Mesendoderm (in vitro differentiated cells): ENCODE measurements around the gene DNAJB8.
A peak's percentile ranks its signal among the peaks of the same experiment; 100 is the strongest.

Experiments used
- DNase-seq: peaks from one replicate; pipeline ENCODE4 v3.0.0; 2013
- H2AK5ac ChIP-seq: 2 replicates; pipeline ENCODE4 v1.6.1; 2013; ENCODE audit warnings: low read length, inconsistent platforms
- H2BK120ac ChIP-seq: 2 replicates; pipeline ENCODE4 v1.6.1; 2013; ENCODE audit warnings: low read depth, mild to moderate bottlenecking, low read length, moderate library complexity, mixed read lengths
- H2BK15ac ChIP-seq: replicated peaks from 2 replicates; pipeline ENCODE4 v1.6.1; 2013; ENCODE audit warnings: low read depth, mild to moderate bottlenecking, moderate library complexity
- H2BK5ac ChIP-seq: 2 replicates; pipeline ENCODE4 v1.6.1; 2013; ENCODE audit warnings: low read length, inconsistent platforms
- H3K18ac ChIP-seq: 2 replicates; pipeline ENCODE4 v1.6.1; 2013; ENCODE audit warnings: mild to moderate bottlenecking, low read length, mixed read lengths
- H3K23ac ChIP-seq: one replicate; pipeline ENCODE4 v1.6.1; 2013; ENCODE audit warnings: low read length
- H3K27ac ChIP-seq: 2 replicates; pipeline ENCODE4 v1.5.1; 2013; ENCODE audit warnings: low read depth, mild to moderate bottlenecking, inconsistent platforms, low read length, moderate library complexity
- H3K27me3 ChIP-seq: 2 replicates; pipeline ENCODE4 v1.6.1; 2013; ENCODE audit warnings: low read length, control low read depth, mild to moderate bottlenecking, inconsistent platforms; ENCODE audit not compliant: insufficient read depth, poor library complexity
- H3K36me3 ChIP-seq: 2 replicates; pipeline ENCODE4 v1.6.1; 2013; ENCODE audit warnings: low read length, inconsistent platforms; ENCODE audit not compliant: control insufficient read depth, insufficient read depth
- H3K4ac ChIP-seq: one replicate; pipeline ENCODE4 v1.6.1; 2013; ENCODE audit warnings: low read depth, mild to moderate bottlenecking, low read length, moderate library complexity
- H3K4me1 ChIP-seq: 2 replicates; pipeline ENCODE4 v1.6.1; 2013; ENCODE audit warnings: low read depth, low read length, inconsistent platforms; ENCODE audit not compliant: control insufficient read depth
- H3K4me2 ChIP-seq: 2 replicates; pipeline ENCODE4 v1.6.1; 2013; ENCODE audit warnings: low read length
- H3K4me3 ChIP-seq: 2 replicates; pipeline ENCODE4 v1.5.1; 2013; ENCODE audit warnings: mild to moderate bottlenecking, low read length
- H3K56ac ChIP-seq: one replicate; pipeline ENCODE4 v1.6.1; 2013; ENCODE audit warnings: low read length
- H3K79me1 ChIP-seq: 2 replicates; pipeline ENCODE4 v1.6.1; 2013; ENCODE audit warnings: low read length, inconsistent platforms
- H3K79me2 ChIP-seq: 2 replicates; pipeline ENCODE4 v1.6.1; 2013; ENCODE audit warnings: mild to moderate bottlenecking, low read length; ENCODE audit not compliant: control insufficient read depth, insufficient read depth
- H3K9ac ChIP-seq: 2 replicates; pipeline ENCODE4 v1.6.1; 2013; ENCODE audit warnings: low read length, inconsistent platforms
- H4K5ac ChIP-seq: one replicate; pipeline ENCODE4 v1.6.1; 2013; ENCODE audit warnings: low read length
- H4K8ac ChIP-seq: one replicate; pipeline ENCODE4 v1.6.1; 2013; ENCODE audit warnings: low read depth, mild to moderate bottlenecking, control low read depth, low read length, moderate library complexity
- WGBS: extraction: QIAGEN DNeasy Blood & Tissue Kit; methylation state at CpG from one replicate; pipeline ENCODE4 v1.1.7; 2013; ENCODE audit warnings: low lambda C conversion rate, missing lambda C conversion rate; ENCODE audit not compliant: insufficient coverage; ENCODE audit errors: extremely low coverage; 5-methylcytosine and 5-hydroxymethylcytosine counted together

DNAJB8 gene

GRCh38 chr3:128504963-128505730 is 38.5 kb upstream of the DNAJB8 start:
- H2BK120ac ChIP-seq, result no peak overlapping the region
- H3K79me2 ChIP-seq, result no peaks in the 10 kb centered on the region
- no CpG with 5 or more reads among the region's 12 CpGs for WGBS
- H2BK5ac ChIP-seq, result no peak overlapping the region
- H3K18ac ChIP-seq, result no peak overlapping the region
- no peak overlapping the region for H2AK5ac ChIP-seq
- no peaks in the 10 kb centered on the region for H3K4me1 ChIP-seq
- no peaks in the 10 kb centered on the region for H3K36me3 ChIP-seq
- no peak overlapping the region for H3K4ac ChIP-seq
- H4K8ac ChIP-seq, result no peak overlapping the region
- H3K27me3 ChIP-seq, result no peaks in the 10 kb centered on the region
- H3K4me3 ChIP-seq, result no peak overlapping the region
- no peaks in the 10 kb centered on the region for H3K79me1 ChIP-seq
- H3K56ac ChIP-seq, result no peak overlapping the region
- no peak overlapping the region for H3K4me2 ChIP-seq
- H2BK15ac ChIP-seq, result no peak overlapping the region
- no peak overlapping the region for H4K5ac ChIP-seq
- H3K27ac ChIP-seq, result no peak overlapping the region
- H3K9ac ChIP-seq, result no peak overlapping the region
- peak; percentile 72 for DNase-seq
- no peak overlapping the region for H3K23ac ChIP-seq

GRCh38 chr3:128504533-128504915 is 37.8 kb upstream of the DNAJB8 start:
- H2BK15ac ChIP-seq, result no peak overlapping the region
- no peak overlapping the region for H3K27ac ChIP-seq
- no peaks in the 10 kb centered on the region for H3K27me3 ChIP-seq
- no peak overlapping the region for H2AK5ac ChIP-seq
- H3K23ac ChIP-seq, result no peak overlapping the region
- H3K4ac ChIP-seq, result no peak overlapping the region
- no peak overlapping the region for H3K4me3 ChIP-seq
- no peaks in the 10 kb centered on the region for H3K79me1 ChIP-seq
- H3K36me3 ChIP-seq, result no peaks in the 10 kb centered on the region
- no peak overlapping the region for H2BK120ac ChIP-seq
- no peak overlapping the region for H4K5ac ChIP-seq
- no peak overlapping the region for H3K56ac ChIP-seq
- no peak overlapping the region for H3K9ac ChIP-seq
- H3K79me2 ChIP-seq, result no peaks in the 10 kb centered on the region
- H3K4me2 ChIP-seq, result no peak overlapping the region
- no CpG with 5 or more reads among the region's 8 CpGs for WGBS
- no peak for DNase-seq
- H3K4me1 ChIP-seq, result no peaks in the 10 kb centered on the region
- no peak overlapping the region for H2BK5ac ChIP-seq
- H4K8ac ChIP-seq, result no peak overlapping the region
- no peak overlapping the region for H3K18ac ChIP-seq

- Histone ChIP-seq H2BK120ac (no peak overlapping the region), H3K18ac (no peak overlapping the region), H3K4me3 (no peak overlapping the region), H3K23ac (no peak overlapping the region), H3K79me1 (no peaks in the 10 kb centered on the region), H2BK5ac (no peak overlapping the region), H3K27me3 (no peaks in the 10 kb centered on the region), H3K36me3 (no peaks in the 10 kb centered on the region), H3K79me2 (no peaks in the 10 kb centered on the region), H3K9ac (no peak overlapping the region), H4K5ac (no peak overlapping the region), H2BK15ac (no peak overlapping the region), H3K27ac (no peak overlapping the region), H4K8ac (no peak overlapping the region), H2AK5ac (no peak overlapping the region), H3K56ac (no peak overlapping the region), H3K4me2 (no peak overlapping the region), H3K4ac (no peak overlapping the region), H3K4me1 (no peaks in the 10 kb centered on the region)
- WGBS, result no CpG with 5 or more reads among the region's 10 CpGs
- no peak for DNase-seq
These were observed 37.3 kb upstream of the DNAJB8 start for GRCh38 chr3:128503751-128504532.

GRCh38 chr3:128503164-128503651 is 36.5 kb upstream of the DNAJB8 start:
- Histone ChIP-seq H2BK15ac (no peak overlapping the region), H2BK5ac (no peak overlapping the region), H3K18ac (no peak overlapping the region), H2AK5ac (no peak overlapping the region), H3K56ac (no peak overlapping the region), H3K9ac (no peak overlapping the region), H3K4ac (no peak overlapping the region), H3K4me3 (no peak overlapping the region), H3K27ac (no peak overlapping the region), H3K79me2 (no peaks in the 10 kb centered on the region), H4K8ac (no peak overlapping the region), H3K36me3 (no peaks in the 10 kb centered on the region), H3K79me1 (no peaks in the 10 kb centered on the region), H3K23ac (no peak overlapping the region), H4K5ac (no peak overlapping the region), H3K27me3 (no peaks in the 10 kb centered on the region), H3K4me1 (no peaks in the 10 kb centered on the region), H2BK120ac (no peak overlapping the region), H3K4me2 (no peak overlapping the region)
- WGBS, result no CpG with 5 or more reads among the region's 12 CpGs
- DNase-seq, result peak; percentile 57

DNA sequence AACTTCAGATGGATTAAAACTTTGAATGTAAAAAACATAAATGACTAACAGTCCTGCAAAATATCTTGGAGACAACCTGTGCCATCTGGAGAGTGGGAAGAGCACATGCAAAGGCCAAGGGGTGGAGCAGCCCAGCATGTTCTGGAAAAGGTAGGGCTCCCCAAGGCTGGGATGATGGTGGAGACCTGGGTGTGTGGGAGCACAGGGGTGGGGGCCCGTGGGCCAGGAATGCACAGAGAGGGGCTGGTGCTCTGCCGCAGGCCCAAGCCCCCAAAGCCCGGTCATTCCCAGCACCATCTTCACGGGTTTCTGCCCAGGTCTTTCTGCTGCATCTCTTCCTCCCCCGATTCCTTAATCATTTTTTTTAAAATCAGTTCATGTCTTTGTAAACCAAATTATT is 36.0 kb upstream of the DNAJB8 start:
- Histone ChIP-seq H3K9ac (no peak overlapping the region), H3K27me3 (no peaks in the 10 kb centered on the region), H3K18ac (no peak overlapping the region), H3K4me1 (no peaks in the 10 kb centered on the region), H4K8ac (no peak overlapping the region), H3K4me3 (no peak overlapping the region), H3K23ac (no peak overlapping the region), H3K4me2 (no peak overlapping the region), H2BK120ac (no peak overlapping the region), H2AK5ac (no peak overlapping the region), H3K79me2 (no peaks in the 10 kb centered on the region), H3K56ac (no peak overlapping the region), H2BK5ac (no peak overlapping the region), H3K27ac (no peak overlapping the region), H3K4ac (no peak overlapping the region), H3K79me1 (no peaks in the 10 kb centered on the region), H2BK15ac (no peak overlapping the region), H4K5ac (no peak overlapping the region), H3K36me3 (no peaks in the 10 kb centered on the region)
- no peak for DNase-seq
- no CpG with 5 or more reads among the region's 5 CpGs for WGBS
